Skin epidermis (tissue), 12 donors: ENCODE results near the gene TULP4.
"Not testable (repeated sequence)": the region's sequence is repeated elsewhere in the genome, so short reads cannot be mapped to it uniquely, and the experiment has no call there.

Source experiments
- H3K27ac ChIP-seq, 21 experiments: fragments of 200-600 bp; sonication (generic) in 11 of 21; one replicate each; pipeline ENCODE4 v1.5.0; 2020; ENCODE audit warnings: mild to moderate bottlenecking in 3 of 21, inconsistent platforms in 2 of 21, moderate library complexity in 2 of 21
- H3K4me3 ChIP-seq, 7 experiments: fragments of 200-600 bp; sonication (generic) in 2 of 7; one replicate each; pipeline ENCODE4 v1.5.0; 2020; ENCODE audit warnings: inconsistent platforms in 2 of 7, mild to moderate bottlenecking in 2 of 7, moderate library complexity in 1 of 7

The TULP4 gene

GRCh38 chr6:158512809-158513208, 200.5 kb downstream of the TULP4 start:
- H3K4me3 ChIP-seq: no peak overlapping the region
- no peak overlapping the region for H3K27ac ChIP-seq

DNA sequence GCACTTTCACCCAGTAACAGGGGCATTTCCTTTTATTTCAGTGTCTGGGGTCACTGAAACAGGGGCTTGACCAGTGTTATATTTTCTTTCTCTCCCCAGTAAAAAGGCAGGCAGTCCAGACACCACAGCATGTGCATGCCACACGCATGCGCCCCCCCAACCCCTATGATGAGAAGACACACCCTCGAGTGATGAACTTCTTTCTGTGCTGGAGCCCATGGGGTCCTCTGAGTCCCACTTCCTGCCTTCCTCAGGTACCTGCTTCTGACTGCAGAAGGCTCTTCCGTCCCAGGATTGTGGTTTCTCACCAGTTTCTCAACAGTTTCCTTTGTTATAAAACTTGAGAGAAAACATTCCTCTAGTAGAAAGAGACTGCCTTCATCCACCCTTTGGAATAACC, 201.9 kb downstream of the TULP4 start:
- no peak overlapping the region for H3K27ac ChIP-seq
- H3K4me3 ChIP-seq: no peak overlapping the region

DNA sequence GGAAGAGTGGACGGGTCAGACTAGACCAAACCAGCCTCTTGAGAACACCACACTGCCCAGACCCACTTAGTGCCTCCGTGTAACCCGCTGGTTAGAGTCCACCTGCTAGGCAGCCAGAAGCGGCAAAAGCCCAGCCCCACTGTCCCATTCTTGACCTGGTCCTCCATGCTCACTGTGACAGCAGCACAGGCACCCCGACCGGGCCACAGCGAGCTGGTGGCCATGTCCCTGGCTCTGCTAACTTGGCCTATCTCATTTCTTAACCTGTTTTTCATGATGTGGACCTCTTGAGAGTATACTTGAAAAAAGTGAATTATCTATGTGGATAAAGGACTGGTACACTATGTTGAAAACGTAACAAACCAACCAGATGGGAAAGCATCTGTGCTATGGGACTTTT, 202.7 kb downstream of the TULP4 start:
- Histone ChIP-seq H3K27ac (no peak overlapping the region), H3K4me3 (no peak overlapping the region)

DNA sequence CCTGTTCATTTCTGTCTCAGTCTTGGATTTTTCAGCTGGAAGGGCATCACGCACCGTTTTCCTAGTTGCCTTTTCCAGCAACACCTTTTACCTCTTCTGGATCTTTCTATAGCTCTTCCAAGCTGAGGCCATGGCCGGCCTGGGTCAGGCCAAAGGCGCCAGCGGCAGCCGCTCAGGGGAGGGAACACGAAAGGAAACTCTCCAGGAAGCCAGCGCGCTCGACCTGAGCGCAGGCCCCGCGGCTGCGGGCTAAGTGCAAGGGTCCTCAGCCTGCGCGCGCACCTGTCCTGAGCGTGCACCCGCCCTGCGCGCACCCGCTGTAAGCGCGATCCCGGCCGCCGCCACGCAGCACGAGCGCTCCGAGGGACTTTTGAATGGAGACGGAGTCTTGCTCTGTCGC, 203.8 kb downstream of the TULP4 start:
- H3K4me3 ChIP-seq: no peak overlapping the region
- H3K27ac ChIP-seq: no peak overlapping the region

- no peak overlapping the region for H3K4me3 ChIP-seq
- H3K27ac ChIP-seq: no peak overlapping the region
Measured at GRCh38 chr6:158517038-158517437, 204.8 kb downstream of the TULP4 start.

DNA sequence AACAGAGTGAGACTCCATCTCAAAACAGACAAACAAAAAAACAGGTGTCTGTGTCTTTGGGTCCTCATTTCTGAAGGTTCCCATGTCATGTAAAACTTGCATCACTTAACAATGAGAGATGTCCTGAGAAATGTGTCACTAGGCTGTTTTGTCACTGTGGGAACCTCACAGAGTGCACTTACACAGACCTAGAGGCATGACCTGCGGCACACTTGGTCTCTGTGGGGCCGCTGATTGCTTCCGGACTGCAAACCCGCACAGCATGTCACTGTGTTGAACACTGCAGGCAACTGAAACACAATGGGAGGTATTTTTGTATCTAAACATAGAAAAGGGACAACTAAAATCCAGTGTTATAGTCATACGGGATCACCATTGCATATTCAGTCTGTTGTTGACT, 205.3 kb downstream of the TULP4 start:
- Histone ChIP-seq H3K27ac (no peak overlapping the region), H3K4me3 (no peak overlapping the region)

- Histone ChIP-seq H3K27ac (peak overlapping the region in 1 of 21 experiments; percentile 9), H3K4me3 (peak overlapping the region in 2 of 7 experiments; percentile 18 to 19)
Measured at GRCh38 chr6:158518191-158519127, 206.2 kb downstream of the TULP4 start.

DNA sequence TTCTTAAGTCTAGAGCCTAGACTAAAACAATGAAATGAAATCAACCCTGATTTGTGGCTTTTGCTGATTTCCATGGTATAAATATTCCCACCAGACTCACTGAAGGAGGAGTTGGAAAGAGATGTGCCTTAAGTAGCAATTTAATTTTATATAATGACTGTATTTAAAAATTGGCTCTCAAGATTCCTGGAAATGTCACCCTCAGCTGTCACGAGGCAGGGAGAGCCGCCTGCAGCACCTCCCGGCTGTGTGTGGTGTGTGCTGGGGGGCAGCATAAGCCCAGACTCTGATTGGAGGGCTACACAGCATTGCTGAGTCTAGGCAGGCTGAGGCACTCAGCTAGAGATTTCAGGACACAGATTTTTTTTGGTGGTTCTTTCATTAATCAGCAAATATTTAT, 207.0 kb downstream of the TULP4 start:
- H3K27ac ChIP-seq: no peak overlapping the region
- no peak overlapping the region for H3K4me3 ChIP-seq

- Histone ChIP-seq H3K4me3 (no peak overlapping the region), H3K27ac (no peak overlapping the region)
Measured at GRCh38 chr6:158519761-158520160, 207.5 kb downstream of the TULP4 start.

DNA sequence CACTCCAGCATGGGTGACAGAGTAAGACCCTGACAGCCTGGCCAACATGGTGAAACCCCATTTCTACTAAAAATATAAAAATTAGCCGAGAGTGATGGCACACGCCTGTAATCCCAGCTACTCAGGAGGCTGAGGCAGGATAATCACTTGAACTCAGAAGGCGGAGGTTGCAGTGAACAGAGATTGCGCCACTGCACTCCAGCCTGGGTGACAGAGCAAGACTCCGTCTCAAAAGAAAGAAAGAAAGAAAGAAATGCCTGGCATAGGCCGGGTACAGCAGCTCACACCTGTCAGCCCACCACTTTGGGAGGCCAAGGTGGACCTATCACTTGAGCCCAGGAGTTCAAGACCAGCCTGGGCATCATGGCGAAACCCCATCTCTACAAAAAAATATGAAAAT, 208.7 kb downstream of the TULP4 start:
- not testable (repeated sequence) for H3K4me3 ChIP-seq, H3K27ac ChIP-seq

- Histone ChIP-seq H3K4me3 (no peak overlapping the region), H3K27ac (no peak overlapping the region)
Measured at GRCh38 chr6:158521759-158522158, 209.5 kb downstream of the TULP4 start.

DNA sequence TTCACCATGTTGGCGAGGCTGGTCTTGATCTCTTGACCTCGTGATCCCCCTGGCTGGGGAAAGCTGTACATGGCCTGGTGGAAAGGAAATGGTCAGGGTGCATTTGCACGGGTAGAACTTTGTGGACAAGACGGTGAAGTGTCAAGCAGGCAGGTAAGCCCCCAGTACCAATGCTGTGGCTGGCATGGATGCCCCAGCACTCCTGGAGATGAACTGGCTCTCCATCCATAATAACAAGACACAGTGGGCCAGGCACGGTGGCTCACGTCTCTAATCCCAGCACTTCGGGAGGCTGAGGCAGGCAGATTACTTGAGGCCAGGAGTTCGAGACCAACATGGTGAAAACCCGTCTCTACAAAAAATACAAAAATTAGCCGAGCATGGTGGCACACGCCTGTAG, 210.4 kb downstream of the TULP4 start:
- Histone ChIP-seq H3K27ac (no peak overlapping the region), H3K4me3 (no peak overlapping the region)

- no peak overlapping the region for H3K27ac ChIP-seq
- no peak overlapping the region for H3K4me3 ChIP-seq
Measured at GRCh38 chr6:158524311-158524710, 212.0 kb downstream of the TULP4 start.

GRCh38 chr6:158527858-158528257, 215.6 kb downstream of the TULP4 start:
- H3K27ac ChIP-seq, H3K4me3 ChIP-seq: not testable (repeated sequence)

- Histone ChIP-seq H3K27ac (no peak overlapping the region), H3K4me3 (no peak overlapping the region)
Measured at GRCh38 chr6:158528826-158529225, 216.6 kb downstream of the TULP4 start.

DNA sequence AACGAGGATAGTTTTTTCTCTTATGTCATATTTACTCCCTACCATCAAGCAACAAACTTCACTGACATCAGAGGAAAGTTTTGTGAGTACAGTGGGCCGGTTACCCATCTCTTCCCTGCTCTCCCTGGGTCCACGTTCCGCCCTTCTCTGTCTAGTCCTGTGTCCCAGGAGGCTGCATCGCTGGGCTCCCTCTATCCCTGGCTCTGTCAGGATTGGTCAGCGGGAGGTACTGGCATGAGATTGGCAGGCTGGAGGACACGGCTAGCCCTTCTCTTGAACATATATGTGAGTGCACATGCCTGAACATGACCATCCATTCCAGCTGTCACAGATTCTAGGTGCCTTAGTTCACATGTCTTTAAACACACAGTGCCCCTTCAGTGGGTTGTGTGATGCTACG, 217.4 kb downstream of the TULP4 start:
- no peak overlapping the region for H3K4me3 ChIP-seq
- no peak overlapping the region for H3K27ac ChIP-seq

GRCh38 chr6:158531566-158531965, 219.3 kb downstream of the TULP4 start:
- H3K27ac ChIP-seq: no peak overlapping the region

GRCh38 chr6:158531970-158532369, 219.7 kb downstream of the TULP4 start:
- Histone ChIP-seq H3K4me3 (no peak overlapping the region), H3K27ac (no peak overlapping the region)

More at GRCh38 chr6:158531566-158531965, 219.3 kb downstream of the TULP4 start:
- no peak overlapping the region for H3K4me3 ChIP-seq

GRCh38 chr6:158536084-158536890, 224.0 kb downstream of the TULP4 start:
- Histone ChIP-seq H3K27ac (no peak overlapping the region), H3K4me3 (peak overlapping the region; percentile 30 to 60 (median 44))

DNA sequence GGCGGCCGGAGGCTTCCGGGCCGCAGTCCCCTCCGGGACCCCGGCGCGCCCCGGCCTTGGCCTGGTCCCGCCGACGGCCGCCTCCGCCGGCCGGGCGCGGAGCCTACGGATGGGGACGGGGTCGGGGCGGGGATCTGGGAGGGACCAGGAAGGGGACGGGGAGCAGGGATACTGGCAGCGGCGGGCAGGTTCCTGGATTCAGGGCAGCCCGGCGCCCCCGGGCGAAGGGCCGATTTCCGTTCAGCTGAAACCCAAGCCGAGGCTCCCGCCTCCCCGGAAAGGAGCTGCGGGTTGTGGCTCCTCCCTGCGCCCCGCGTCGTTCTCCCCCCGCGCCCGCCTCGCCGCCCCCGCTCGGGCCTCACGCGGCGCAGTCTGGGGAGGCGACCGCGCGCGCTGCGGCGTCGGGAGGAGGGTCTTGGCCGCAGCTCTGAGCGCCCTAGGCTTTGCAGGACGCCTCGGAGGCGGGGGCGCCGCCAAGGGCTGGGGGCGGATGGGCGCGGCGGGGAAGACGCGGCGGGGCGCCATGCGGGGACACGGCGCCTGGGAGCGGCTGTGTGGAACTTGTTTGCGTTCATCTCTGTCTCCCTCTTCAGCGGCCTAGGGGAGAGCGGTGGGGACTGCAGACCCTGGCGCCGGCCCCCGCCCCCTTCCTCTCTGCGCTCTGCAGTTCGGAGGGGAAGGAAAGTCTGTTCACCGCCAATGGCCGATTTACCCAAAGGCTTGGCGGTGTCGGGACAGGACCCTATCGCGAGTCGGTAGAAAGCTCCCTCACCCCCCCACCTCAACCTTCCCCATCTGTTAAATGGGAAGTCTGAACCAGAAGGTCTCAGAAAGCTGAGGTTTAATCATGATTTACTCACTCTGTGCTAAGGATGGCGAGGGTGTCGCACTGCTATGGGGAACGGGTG, 224.9 kb downstream of the TULP4 start:
- Histone ChIP-seq H3K4me3 (peak overlapping the region; percentile 30 to 60 (median 44)), H3K27ac (peak overlapping the region in 1 of 21 experiments; percentile 28)
